Measurements from ENCODE around the gene DNA2. TPM values are rescaled to one million over a fixed set of nuclear protein-coding genes. Genes with fewer than 3 reads are reported as not detected.
"Not testable (repeated sequence)": the region's sequence is repeated elsewhere in the genome, so short reads cannot be mapped to it uniquely, and the experiment has no call there.

DNA2 gene
- total RNA-seq, 4 donors from 2014 or later: 1.8 to 10.5 (median 5.2) TPM

- Histone ChIP-seq H3K4me1 (peaks cover 9 to 22% (median 12%) of the 10 kb centered on the region in 3 donors), H3K9me3 (no peaks in the 10 kb centered on the region), H3K27me3 (no peaks in the 10 kb centered on the region), H3K4me3 (no peak overlapping the region), H3K36me3 (no peaks in the 10 kb centered on the region), H3K27ac (no peak overlapping the region)
- DNase-seq: no peak
- TF ChIP-seq POLR2A (IDR thresholded peaks at IDR 0.05) (no peak), CTCF (IDR thresholded peaks at IDR 0.05) (no peak)
- intact Hi-C loops (cut with DNase I): no loop called here
- 88 to 89% methylated on average over 4 of the region's 4 CpGs for WGBS, 2 donors
Observed at GRCh38 chr10:68469838-68470237, 1.9 kb downstream of the DNA2 start.

- intact Hi-C loops (cut with DNase I); H3K36me3 ChIP-seq; H3K27me3 ChIP-seq; H3K4me3 ChIP-seq; H3K4me1 ChIP-seq; H3K27ac ChIP-seq; H3K9me3 ChIP-seq; DNase-seq: not testable (repeated sequence)
- 88 to 91% methylated on average over 4 of the region's 4 CpGs for WGBS, 2 donors
Observed at GRCh38 chr10:68464729-68465128, 7.0 kb downstream of the DNA2 start.

- intact Hi-C loops (cut with DNase I): no loop called here
- no peaks in the 10 kb centered on the region for H3K27me3 ChIP-seq
- peaks cover 0 to under 1% (median 0%) of the 10 kb centered on the region in 3 donors for H3K36me3 ChIP-seq
- TF ChIP-seq CTCF (IDR thresholded peaks at IDR 0.05) (no peak), POLR2A (IDR thresholded peaks at IDR 0.05) (no peak)
- 93 to 94% methylated on average over 7 of the region's 7 CpGs for WGBS, 2 donors
- H3K4me3 ChIP-seq: no peak overlapping the region
- no peak overlapping the region for H3K27ac ChIP-seq
- no peaks in the 10 kb centered on the region for H3K4me1 ChIP-seq
- no peaks in the 10 kb centered on the region for H3K9me3 ChIP-seq
- DNase-seq: no peak
Observed at GRCh38 chr10:68463365-68464093, 8.2 kb downstream of the DNA2 start.

GRCh38 chr10:68462536-68462935, 9.2 kb downstream of the DNA2 start:
- Histone ChIP-seq H3K36me3 (peaks cover 0 to 10% (median 0%) of the 10 kb centered on the region in 3 donors), H3K4me3 (no peak overlapping the region), H3K27me3 (no peaks in the 10 kb centered on the region), H3K27ac (no peak overlapping the region), H3K4me1 (no peaks in the 10 kb centered on the region), H3K9me3 (no peaks in the 10 kb centered on the region)
- no peak for DNase-seq
- TF ChIP-seq CTCF (IDR thresholded peaks at IDR 0.05) (no peak), POLR2A (IDR thresholded peaks at IDR 0.05) (no peak)
- intact Hi-C loops (cut with DNase I): no loop called here
- WGBS, 2 donors: 76 to 81% methylated on average over 2 of the region's 2 CpGs

- Histone ChIP-seq H3K4me1 (no peaks in the 10 kb centered on the region), H3K27me3 (no peaks in the 10 kb centered on the region), H3K9me3 (no peaks in the 10 kb centered on the region), H3K27ac (no peak overlapping the region), H3K4me3 (no peak overlapping the region), H3K36me3 (peaks cover 0 to 22% (median 0%) of the 10 kb centered on the region in 3 donors)
- no peak for DNase-seq
- 98% methylated on average over 3 of the region's 3 CpGs for WGBS, 2 donors
- TF ChIP-seq CTCF (IDR thresholded peaks at IDR 0.05) (no peak), POLR2A (IDR thresholded peaks at IDR 0.05) (no peak)
- intact Hi-C loops (cut with DNase I): no loop called here
Observed at GRCh38 chr10:68461032-68461431, 10.7 kb downstream of the DNA2 start.

- H3K4me1 ChIP-seq; H3K4me3 ChIP-seq; intact Hi-C loops (cut with DNase I); H3K27me3 ChIP-seq; H3K27ac ChIP-seq; H3K36me3 ChIP-seq; H3K9me3 ChIP-seq; DNase-seq: not testable (repeated sequence)
- WGBS, 2 donors: 82 to 85% methylated on average over 7 of the region's 7 CpGs
Observed at GRCh38 chr10:68449698-68450097, 22.1 kb downstream of the DNA2 start.
